GM19395 (cell line): Measurements from ENCODE around the gene DDX11.
"Not testable (repeated sequence)": the region's sequence is repeated elsewhere in the genome, so short reads cannot be mapped to it uniquely, and the experiment has no call there.

Source experiments
- ATAC-seq: cut with Tn5 transposase; IDR thresholded peaks from one replicate; pipeline ENCODE4 v1.9.1; 2021; ENCODE audit warnings: mild to moderate bottlenecking, moderate library complexity; ENCODE audit not compliant: unreplicated experiment

The DDX11 gene

DNA sequence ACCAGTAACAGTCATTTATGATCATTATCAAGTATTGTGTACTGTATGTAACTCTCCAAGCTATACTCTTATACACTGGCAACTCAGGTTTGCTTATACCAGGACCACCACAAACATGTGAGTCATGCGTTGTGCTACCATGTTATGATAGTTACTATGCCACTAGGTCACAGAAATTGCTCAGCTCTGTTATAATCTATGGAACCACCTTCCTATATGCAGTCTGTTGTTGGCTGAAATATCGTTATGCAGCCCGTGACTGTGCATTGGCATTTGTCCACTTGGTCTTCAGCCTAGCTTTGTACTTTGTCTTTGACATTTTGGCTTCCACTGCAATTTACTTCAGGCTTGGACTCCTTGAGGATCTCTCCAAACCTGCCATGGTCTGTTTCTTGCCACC is 7.5 kb upstream of the DDX11 start:
- not testable (repeated sequence) for ATAC-seq

DNA sequence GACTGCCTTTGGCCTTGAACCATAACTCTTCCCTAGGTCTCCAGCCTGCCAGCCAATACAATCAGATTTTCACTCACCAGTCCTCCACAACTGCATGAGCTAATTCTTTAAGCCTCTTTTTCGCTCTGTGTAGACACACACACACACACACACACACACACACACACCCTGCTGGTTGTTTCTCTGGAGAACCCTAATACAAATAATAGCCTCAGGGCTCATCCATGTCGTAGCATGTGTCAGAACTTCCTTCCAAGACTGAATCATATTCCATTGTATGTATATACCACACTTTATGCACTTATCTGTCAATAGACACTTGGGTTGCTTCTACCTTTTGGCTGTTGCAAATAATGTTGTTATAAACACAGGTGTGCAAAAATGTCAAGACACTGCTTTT is 6.0 kb upstream of the DDX11 start:
- not testable (repeated sequence) for ATAC-seq

DNA sequence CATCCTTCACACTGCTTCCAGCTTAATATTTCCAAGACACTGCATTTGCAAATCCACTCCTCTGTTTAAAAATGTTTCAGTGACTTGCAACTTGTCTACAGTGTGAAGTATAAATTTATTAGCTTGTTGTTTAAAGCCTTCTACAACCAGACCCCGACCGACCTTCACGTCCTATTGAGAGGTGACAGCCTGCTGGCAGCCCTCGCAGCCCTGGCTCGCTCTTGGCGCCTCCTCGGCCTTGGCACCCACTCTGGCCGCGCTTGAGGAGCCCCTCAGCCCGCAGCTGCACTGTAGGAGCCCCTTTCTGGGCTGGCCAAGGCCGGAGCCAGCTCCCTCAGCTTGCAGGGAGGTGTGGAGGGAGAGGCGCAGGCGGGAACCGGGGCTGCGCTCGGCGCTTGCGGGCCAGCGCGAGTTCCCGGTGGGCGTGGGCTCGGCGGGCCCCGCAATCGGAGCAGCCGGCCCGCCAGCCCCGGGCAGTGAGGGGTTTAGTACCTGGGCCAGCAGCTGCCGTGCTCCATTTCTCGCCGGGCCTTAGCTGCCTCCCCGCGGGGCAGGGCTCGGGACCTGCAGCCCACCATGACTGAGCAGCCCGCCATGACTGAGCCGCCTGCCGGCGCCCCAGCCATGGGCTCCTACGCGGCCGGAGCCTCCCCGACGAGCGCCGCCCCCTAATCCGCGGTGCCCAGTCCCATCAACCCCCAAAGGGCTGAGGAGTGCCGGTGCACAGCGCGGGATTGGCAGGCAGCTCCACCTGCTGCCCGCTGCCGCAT is 2.5 kb upstream of the DDX11 start:
- not testable (repeated sequence) for ATAC-seq

DNA sequence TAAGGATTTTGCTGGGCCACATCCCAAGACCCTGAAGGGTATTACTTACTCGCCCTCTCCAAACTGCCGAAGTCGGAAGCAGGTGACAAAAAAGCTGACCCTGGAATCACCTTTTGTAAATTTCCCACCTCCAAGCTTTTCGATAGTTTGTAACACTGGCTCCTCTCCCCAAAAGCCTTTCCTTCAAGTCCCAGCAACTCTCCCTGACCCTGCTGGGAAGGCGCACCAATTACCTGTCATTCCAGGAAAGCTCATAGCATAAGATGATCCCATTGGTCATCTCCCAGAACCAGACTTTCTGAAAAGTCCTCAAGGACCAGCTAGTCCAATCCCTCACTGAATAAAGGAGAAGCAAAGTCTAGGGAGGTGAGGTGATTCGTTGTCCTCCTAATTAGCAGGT is 698 bp upstream of the DDX11 start:
- ATAC-seq: not testable (repeated sequence)

DNA sequence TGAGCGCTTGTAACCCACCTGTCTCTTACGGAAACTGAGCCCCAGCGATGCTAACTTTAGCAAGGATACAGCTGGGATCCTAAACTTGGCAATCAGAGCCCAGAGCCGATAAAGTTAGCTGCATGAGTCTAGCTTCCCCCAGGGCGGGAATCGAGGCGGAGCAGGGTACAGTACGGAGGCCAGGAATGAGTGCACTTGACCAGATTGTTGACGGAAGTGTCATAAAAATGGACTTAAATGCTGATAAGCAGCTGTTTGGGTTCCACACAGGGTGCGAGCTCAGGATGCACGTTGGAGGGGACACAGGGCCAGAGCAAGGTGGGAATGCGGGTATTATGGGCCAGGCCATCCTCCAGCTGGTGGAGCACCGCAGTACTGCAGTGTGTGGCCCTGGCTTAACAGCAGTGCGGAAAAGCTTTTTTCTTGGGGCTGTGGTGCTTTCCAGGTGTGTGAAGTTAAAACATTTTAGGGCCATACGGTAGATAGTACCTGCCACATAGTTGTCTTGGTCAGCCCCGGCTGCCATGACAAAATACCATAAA is 744 bp downstream of the DDX11 start:
- peak; percentile 48 for ATAC-seq

GRCh38 chr12:31076150-31076549 is 2.5 kb downstream of the DDX11 start:
- not testable (repeated sequence) for ATAC-seq

- ATAC-seq: not testable (repeated sequence)
These were observed 3.4 kb downstream of the DDX11 start for GRCh38 chr12:31077095-31077494.

DNA sequence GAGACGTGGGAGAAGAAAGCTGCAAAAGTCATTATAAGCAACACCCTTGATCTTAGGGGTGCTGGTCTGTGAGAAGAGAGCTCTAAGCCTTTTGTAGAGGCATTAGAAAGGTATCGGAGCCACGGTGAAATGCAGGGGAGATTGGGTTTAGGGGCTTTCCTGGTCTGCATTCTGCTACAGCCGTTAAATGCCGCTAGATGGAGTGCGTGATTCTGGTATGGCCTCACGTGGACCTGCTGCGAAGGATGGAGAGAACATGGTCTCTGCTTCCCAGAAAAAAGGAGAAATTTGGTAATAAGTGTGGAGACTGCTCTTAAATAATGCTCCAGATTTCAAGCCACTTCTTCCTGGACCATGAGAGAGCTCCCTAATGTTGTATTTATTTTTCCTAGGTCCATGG is 4.3 kb downstream of the DDX11 start:
- ATAC-seq: not testable (repeated sequence)

GRCh38 chr12:31079421-31079820 is 5.8 kb downstream of the DDX11 start:
- ATAC-seq: not testable (repeated sequence)

DNA sequence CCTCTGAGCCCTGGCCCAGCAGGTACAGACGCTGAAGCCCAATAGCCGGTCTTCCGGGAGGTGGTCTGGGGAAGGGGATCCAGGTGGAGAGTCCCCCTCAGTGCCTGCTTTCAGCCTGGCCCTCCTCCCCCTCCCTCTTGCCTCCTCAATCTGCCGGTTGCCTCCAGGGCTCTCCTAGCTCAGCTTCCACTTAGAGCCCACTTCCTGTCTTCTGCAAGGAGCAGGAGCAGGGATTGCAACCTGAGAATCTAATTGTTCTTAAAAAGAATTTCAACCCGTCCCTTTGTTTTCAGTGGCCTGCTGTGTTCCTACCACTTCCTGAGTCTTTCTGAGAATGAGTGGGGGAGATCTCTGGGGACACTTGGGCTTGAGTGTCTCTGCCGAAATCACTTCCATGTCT is 6.6 kb downstream of the DDX11 start:
- not testable (repeated sequence) for ATAC-seq

DNA sequence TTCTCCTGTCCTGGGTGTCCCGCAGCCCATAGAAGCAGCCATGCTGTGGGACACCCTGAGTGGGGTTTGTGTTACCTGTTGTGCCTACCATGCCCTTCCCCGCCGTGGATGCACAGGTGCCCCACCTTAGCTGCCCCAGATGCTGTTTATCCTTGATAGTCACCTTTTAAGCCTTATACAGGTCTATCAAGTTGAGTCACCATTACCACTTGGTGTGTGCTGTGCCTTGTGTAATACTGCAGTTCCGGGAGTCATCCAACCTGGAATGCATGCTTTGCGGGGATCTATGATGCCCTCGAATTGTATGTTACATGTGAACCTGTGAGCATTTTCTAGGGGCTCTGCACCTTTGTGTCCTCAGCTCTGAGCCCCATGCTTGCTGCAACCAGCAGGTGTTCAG is 7.6 kb downstream of the DDX11 start:
- ATAC-seq: not testable (repeated sequence)

DNA sequence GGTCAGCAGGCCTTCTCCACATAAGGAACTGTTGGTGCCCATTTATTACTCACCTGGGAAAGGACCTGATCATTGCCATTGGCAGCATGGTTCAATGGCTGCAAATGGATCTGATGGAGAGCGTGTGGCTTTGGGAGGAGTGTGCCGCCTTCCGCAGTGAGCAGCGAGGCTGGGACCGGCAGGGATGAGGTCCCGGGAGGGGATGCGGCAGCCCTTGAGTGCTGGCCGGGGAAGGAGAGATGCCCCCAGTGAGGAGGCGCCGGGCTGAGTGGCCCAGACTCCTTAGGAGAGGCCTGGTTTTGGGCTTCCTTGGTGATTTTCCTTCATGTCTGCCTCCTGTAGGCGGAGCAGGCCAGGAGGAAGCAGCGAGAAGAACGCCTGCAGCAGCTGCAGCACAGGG is 10.6 kb downstream of the DDX11 start:
- not testable (repeated sequence) for ATAC-seq

DNA sequence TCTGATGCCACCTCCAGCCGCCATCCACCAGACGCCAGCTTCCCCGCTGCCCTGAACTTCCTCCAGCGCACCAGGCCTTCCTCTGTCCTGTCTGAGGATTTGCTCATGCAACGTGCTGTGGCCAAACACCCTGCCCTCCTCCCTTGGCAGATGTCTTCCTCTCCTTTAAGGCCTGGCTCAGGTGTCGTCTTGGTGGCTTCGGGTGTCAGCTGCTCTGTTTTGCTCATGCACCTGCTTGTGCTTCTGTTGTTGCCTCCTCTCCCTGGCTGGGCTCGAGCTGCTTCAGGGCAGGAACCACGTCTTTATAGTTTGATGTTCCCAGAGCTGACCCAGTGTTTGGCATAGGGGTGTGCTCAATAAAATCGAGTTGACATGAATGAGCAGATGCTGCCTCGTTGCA is 12.4 kb downstream of the DDX11 start:
- ATAC-seq: not testable (repeated sequence)

GRCh38 chr12:31087486-31087885 is 13.8 kb downstream of the DDX11 start:
- not testable (repeated sequence) for ATAC-seq

DNA sequence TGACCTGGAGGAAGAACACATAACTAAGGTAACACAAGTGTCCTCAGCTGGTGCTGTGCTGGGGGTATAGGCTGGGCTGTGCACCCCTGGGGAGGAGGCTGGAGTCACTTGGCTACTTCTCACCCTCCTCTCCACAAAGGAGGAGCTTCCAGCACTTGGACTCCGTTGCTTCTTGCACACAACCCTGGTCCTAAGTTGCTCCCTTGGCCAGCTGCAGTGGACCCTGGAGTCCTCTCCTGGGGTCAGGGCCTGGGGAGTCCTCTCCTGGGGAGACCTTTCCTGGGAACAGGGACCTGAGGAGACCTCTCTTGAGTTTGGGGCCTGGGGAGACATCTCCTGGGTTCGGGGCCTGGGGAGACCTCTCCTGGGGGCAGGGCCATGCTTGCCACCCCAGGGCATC is 14.3 kb downstream of the DDX11 start:
- not testable (repeated sequence) for ATAC-seq

- no peak for ATAC-seq
These were observed 15.4 kb downstream of the DDX11 start for GRCh38 chr12:31089072-31089471.

DNA sequence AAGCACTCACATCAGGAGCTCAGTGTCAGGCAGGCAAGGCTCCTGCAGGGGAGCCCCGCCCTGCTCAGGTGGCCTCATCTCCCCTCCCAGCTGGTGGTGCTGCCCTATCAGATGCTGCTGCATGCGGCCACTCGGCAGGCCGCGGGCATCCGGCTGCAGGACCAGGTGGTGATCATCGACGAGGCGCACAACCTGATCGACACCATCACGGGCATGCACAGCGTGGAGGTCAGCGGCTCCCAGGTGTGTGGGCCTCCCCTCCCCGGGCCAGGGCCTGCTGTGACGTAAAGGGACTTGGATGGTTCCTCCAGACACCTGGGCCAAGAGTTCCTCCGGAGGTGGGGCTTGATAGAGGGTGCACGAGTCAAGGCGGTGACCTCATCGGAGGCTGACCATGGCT is 18.0 kb downstream of the DDX11 start:
- ATAC-seq: not testable (repeated sequence)

- not testable (repeated sequence) for ATAC-seq
These were observed 19.1 kb downstream of the DDX11 start for GRCh38 chr12:31092718-31093117.

- not testable (repeated sequence) for ATAC-seq
These were observed 21.6 kb downstream of the DDX11 start for GRCh38 chr12:31095080-31095860.

DNA sequence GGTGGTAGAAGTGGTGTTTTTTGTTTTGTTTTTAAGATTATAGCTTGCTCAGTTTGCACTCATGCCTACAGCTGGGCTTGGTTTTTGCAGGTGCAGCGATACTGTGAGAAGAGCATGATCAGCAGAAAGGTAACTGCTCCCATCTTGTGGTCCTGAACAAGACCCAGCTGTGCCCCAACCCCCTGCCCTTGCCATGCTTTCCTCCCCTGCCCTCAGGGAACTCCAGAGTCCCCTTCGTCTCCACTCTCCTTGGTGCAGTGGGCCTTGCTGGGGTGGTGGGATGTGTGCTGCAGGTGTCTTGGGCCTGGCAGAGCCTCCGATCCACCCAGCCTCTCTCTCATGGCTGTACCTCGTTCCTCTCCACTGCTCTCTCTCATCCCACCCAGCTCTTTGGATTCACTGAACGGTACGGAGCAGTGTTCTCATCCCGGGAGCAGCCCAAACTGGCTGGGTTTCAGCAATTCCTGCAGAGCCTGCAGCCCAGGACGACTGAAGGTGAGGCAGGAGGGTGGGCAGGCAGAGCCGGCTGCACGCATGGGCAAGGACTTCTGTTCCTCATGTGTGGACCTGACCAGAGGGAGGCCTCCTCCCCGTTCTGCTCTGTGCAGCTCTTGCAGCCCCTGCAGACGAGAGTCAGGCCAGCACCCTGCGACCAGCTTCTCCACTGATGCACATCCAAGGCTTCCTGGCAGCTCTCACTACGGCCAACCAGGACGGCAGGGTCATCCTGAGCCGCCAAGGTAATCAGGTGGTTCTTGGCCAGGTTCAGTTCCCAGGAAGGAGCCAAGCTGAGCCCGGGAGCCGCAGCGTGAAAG is 22.8 kb downstream of the DDX11 start:
- not testable (repeated sequence) for ATAC-seq

DNA sequence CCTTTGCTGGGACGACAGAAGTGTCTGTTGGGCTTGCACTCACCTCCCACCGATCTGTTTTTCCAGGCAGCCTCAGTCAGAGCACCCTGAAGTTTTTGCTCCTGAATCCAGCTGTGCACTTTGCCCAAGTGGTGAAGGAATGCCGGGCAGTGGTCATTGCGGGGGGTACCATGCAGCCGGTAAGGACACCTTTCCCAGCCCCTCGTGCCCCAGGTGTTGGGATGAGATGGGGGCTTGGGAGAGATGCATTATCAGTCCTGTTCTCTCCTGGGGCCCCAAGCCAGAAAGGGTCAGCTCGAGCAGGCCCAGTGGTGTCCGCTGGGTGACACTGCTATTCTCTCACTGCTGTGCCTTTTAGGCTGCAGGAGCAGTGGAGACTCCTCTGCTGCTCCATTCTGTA is 24.2 kb downstream of the DDX11 start:
- not testable (repeated sequence) for ATAC-seq
